GM19023 (cell line): Measurements from ENCODE around the gene SSX3.
"Not testable (repeated sequence)": the region's sequence is repeated elsewhere in the genome, so short reads cannot be mapped to it uniquely, and the experiment has no call there.

ENCODE experiments used
- ATAC-seq: cut with Tn5 transposase; IDR thresholded peaks from one replicate; pipeline ENCODE4 v1.9.1; 2021; ENCODE audit warnings: mild to moderate bottlenecking, moderate library complexity; ENCODE audit not compliant: unreplicated experiment

Gene SSX3

GRCh38 chrX:48356315-48357094 lies at the start of gene SSX3:
Gene SSX3 (minus strand): TSS chrX:48356703. CDS start chrX:48355249, 1,454 bp downstream.
- ATAC-seq: not testable (repeated sequence)

GRCh38 chrX:48397825-48398224 lies 41.3 kb upstream of the SSX3 start:
- not testable (repeated sequence) for ATAC-seq

- ATAC-seq: not testable (repeated sequence)
Measured at GRCh38 chrX:48396931-48397330, 40.4 kb upstream of the SSX3 start.

- ATAC-seq: not testable (repeated sequence)
Measured at GRCh38 chrX:48383239-48383638, 26.7 kb upstream of the SSX3 start, which contains the start of gene SSX4. Gene SSX4 (plus strand): TSS chrX:48383539. CDS start chrX:48384054, 515 bp downstream.

- not testable (repeated sequence) for ATAC-seq
Measured at GRCh38 chrX:48370408-48370807, 13.9 kb upstream of the SSX3 start.

- ATAC-seq: not testable (repeated sequence)
Measured at GRCh38 chrX:48367717-48368408, 11.4 kb upstream of the SSX3 start.

- not testable (repeated sequence) for ATAC-seq
Measured at GRCh38 chrX:48359281-48359680, 2.8 kb upstream of the SSX3 start.

GRCh38 chrX:48357681-48358080 lies 1.2 kb upstream of the SSX3 start:
- no peak for ATAC-seq

GRCh38 chrX:48346059-48346458 lies 10.4 kb downstream of the SSX3 start:
- ATAC-seq: not testable (repeated sequence)

- ATAC-seq: not testable (repeated sequence)
Measured at GRCh38 chrX:48313996-48314395, 42.5 kb downstream of the SSX3 start.

GRCh38 chrX:48306175-48306574 lies 50.3 kb downstream of the SSX3 start:
- no peak for ATAC-seq
